ENCODE data around the gene PUSL1. TPM values are rescaled to one million over a fixed set of nuclear protein-coding genes. Genes with fewer than 3 reads are reported as not detected.

The PUSL1 gene
- total RNA-seq, 2 donors from 2014 or later: 21.7 to 23.8 TPM

GRCh38 chr1:1280782-1281481 is 27.5 kb upstream of the PUSL1 start:
- Mint-ChIP-seq H3K9me3 (no peaks in the 10 kb centered on the region), H3K4me3 (no peak overlapping the region), H3K4me1 (no peaks in the 10 kb centered on the region), H3K27ac (no peak overlapping the region), H3K27me3 (ENCODE audit: insufficient read depth) (no peaks in the 10 kb centered on the region), H3K36me3 (ENCODE audit: low read depth) (no peaks in the 10 kb centered on the region)
- no peak overlapping the region for H3K4me3 ChIP-seq (ENCODE audit: low read length)
- H3K4me1 ChIP-seq (ENCODE audit: control insufficient read depth, insufficient read depth, low read length): no peaks in the 10 kb centered on the region
- WGBS, 2 experiments (ENCODE audit: insufficient coverage in 1 of 2, insufficient read length in 1 of 2): 88 to 91% methylated on average over 15 to 21 of the region's 21 CpGs
- no peaks in the 10 kb centered on the region for H3K36me3 ChIP-seq (ENCODE audit: control insufficient read depth, insufficient read depth, low read length)
- no peaks in the 10 kb centered on the region for H3K9me3 ChIP-seq (ENCODE audit: control insufficient read depth, low read length)
- no peaks in the 10 kb centered on the region for H3K27me3 ChIP-seq (ENCODE audit: control insufficient read depth, insufficient read depth, low read length, poor library complexity, severe bottlenecking)
- no peak for DNase-seq
- H3K9ac ChIP-seq (ENCODE audit: extremely low read depth, low read length, poor library complexity, severe bottlenecking): no peak overlapping the region
- no peak overlapping the region for H3K27ac ChIP-seq (ENCODE audit: low read depth, low read length)
- no peak for TF ChIP-seq CTCF (conservative IDR thresholded peaks at IDR 0.05)

DNA sequence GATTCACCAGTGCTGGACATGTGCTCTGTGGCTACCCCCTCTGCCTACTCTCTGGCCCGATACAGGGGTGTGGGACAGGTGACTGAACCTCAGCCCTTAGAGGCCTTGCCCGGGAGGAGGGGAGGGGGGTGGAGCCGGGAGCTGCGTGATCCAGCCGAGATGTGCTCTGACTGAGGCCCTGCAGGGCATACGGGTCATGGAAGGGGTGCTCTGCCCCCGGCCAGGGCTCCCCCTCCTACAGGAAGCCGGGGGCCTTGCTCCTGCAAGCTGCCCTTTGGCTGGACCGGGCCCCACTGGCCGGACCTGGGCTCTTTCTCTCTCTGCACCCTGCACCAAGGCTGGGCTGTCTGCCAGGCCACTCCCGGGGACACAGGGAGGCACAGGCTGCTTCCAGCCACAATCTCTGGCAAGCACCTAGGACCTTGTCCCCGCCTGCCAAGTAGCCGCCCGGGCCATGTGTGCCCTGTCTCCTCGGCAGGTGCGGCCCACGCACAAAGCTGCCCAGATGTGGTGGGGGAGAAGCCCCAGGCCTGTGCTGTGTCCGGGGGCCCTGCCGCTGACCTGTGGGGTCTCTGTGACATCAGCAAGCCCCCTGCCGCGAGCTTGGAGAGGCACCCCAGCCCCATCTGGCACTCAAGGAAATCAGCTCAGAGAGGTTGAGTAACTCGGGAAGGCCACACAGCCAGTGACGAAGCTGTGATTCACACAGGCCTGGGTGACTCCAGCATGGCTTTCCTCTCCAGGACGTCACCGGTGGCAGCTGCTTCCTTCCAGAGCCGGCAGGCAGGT is 26.7 kb upstream of the PUSL1 start:
- Mint-ChIP-seq H3K4me3 (no peak overlapping the region), H3K27me3 (ENCODE audit: insufficient read depth) (no peaks in the 10 kb centered on the region), H3K36me3 (ENCODE audit: low read depth) (no peaks in the 10 kb centered on the region), H3K9me3 (no peaks in the 10 kb centered on the region), H3K27ac (no peak overlapping the region), H3K4me1 (no peaks in the 10 kb centered on the region)
- Histone ChIP-seq H3K9ac (ENCODE audit: extremely low read depth, low read length, poor library complexity, severe bottlenecking) (no peak overlapping the region), H3K27me3 (ENCODE audit: control insufficient read depth, insufficient read depth, low read length, poor library complexity, severe bottlenecking) (no peaks in the 10 kb centered on the region), H3K9me3 (ENCODE audit: control insufficient read depth, low read length) (no peaks in the 10 kb centered on the region), H3K27ac (ENCODE audit: low read depth, low read length) (no peak overlapping the region), H3K36me3 (ENCODE audit: control insufficient read depth, insufficient read depth, low read length) (no peaks in the 10 kb centered on the region), H3K4me3 (ENCODE audit: low read length) (no peak overlapping the region), H3K4me1 (ENCODE audit: control insufficient read depth, insufficient read depth, low read length) (no peaks in the 10 kb centered on the region)
- no peak for TF ChIP-seq CTCF (conservative IDR thresholded peaks at IDR 0.05)
- 87 to 89% methylated on average over 14 to 26 of the region's 26 CpGs for WGBS, 2 experiments (ENCODE audit: insufficient coverage in 1 of 2, insufficient read length in 1 of 2)
- DNase-seq: no peak

DNA sequence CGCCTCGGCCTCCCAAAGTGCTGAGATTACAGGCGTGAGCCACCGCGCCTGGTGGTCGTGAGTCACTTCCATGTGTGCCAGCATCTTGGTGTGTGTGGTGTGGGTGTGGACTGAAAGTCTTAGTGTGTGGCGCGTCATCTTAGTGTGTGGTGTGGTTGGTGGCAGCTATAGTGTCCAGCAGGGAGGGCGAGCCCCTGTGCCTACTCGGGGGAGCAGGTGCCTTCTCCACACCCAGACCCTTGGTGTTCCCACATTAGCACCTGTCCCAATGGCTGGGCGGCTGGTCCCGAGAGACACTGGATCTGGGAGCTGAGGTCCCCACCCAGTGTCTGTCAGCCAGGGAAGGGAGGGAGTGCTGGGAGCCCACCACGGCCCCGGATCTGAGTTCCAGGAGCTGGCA is 25.4 kb upstream of the PUSL1 start:
- H3K4me3 ChIP-seq (ENCODE audit: low read length): no peak overlapping the region
- no peak for TF ChIP-seq CTCF (conservative IDR thresholded peaks at IDR 0.05)
- no peaks in the 10 kb centered on the region for H3K27me3 ChIP-seq (ENCODE audit: control insufficient read depth, insufficient read depth, low read length, poor library complexity, severe bottlenecking)
- Mint-ChIP-seq H3K36me3 (ENCODE audit: low read depth) (no peaks in the 10 kb centered on the region), H3K4me3 (no peak overlapping the region), H3K9me3 (no peaks in the 10 kb centered on the region), H3K4me1 (no peaks in the 10 kb centered on the region), H3K27ac (no peak overlapping the region), H3K27me3 (ENCODE audit: insufficient read depth) (no peaks in the 10 kb centered on the region)
- H3K27ac ChIP-seq (ENCODE audit: low read depth, low read length): no peak overlapping the region
- H3K4me1 ChIP-seq (ENCODE audit: control insufficient read depth, insufficient read depth, low read length): no peaks in the 10 kb centered on the region
- no peak for DNase-seq
- no peak overlapping the region for H3K9ac ChIP-seq (ENCODE audit: extremely low read depth, low read length, poor library complexity, severe bottlenecking)
- 92 to 94% methylated on average over 8 to 14 of the region's 14 CpGs for WGBS, 2 experiments (ENCODE audit: insufficient coverage in 1 of 2, insufficient read length in 1 of 2)
- H3K9me3 ChIP-seq (ENCODE audit: control insufficient read depth, low read length): no peaks in the 10 kb centered on the region
- H3K36me3 ChIP-seq (ENCODE audit: control insufficient read depth, insufficient read depth, low read length): no peaks in the 10 kb centered on the region
